ENCODE results near the gene STXBP6.

- TF ChIP-seq GLIS3 (CRISPR knock-in tag; IDR thresholded peaks at IDR 0.05) (no peak), RARB (CRISPR knock-in tag; IDR thresholded peaks at IDR 0.05) (no peak), ISL1 (CRISPR knock-in tag; IDR thresholded peaks at IDR 0.05) (no peak), PATZ1 (CRISPR knock-in tag; IDR thresholded peaks at IDR 0.05; ENCODE audit: borderline replicate concordance) (no peak), ZC3H10 (CRISPR knock-in tag; IDR thresholded peaks at IDR 0.05) (no peak), POU6F1 (CRISPR knock-in tag; IDR thresholded peaks at IDR 0.05; ENCODE audit: borderline replicate concordance, low read depth) (no peak), ZNF565 (CRISPR knock-in tag; conservative IDR thresholded peaks at IDR 0.05; ENCODE audit: low read depth) (no peak), OSR1 (CRISPR knock-in tag; IDR thresholded peaks at IDR 0.05) (no peak), ZFP3 (CRISPR knock-in tag; IDR thresholded peaks at IDR 0.05) (no peak)
Observed at GRCh38 chr14:25006961-25007795, 42.8 kb downstream of the STXBP6 start.
